ENCODE results near the gene MRPL49.

Gene MRPL49

DNA sequence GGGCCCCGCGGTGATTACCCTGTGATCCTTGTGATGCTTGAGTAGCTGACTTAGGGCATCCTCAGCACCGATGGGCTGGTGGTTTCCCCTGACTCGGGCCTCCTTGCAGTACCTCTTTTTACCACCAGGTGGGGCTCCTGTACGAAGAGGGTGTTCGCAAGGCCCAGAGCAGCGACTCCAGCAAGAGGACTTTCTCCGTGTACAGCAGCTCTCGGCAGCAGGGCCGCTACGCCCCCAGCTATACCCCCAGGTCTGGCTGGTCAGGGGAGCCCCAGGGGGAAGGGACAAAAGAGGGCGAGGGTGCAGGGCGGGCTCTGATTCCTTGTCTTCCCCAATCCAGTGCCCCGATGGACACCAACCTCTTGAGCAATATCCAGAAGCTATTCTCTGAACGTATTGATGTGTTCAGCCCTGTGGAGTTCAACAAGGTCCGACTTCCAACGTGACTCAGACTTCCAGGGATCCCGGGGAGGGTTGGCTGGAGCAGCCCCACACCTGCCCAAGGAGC lies 11.7 kb upstream of the MRPL49 start:
- peak overlapping the region; percentile 96 for H3K27ac ChIP-seq
- TF ChIP-seq ZFX (IDR thresholded peaks at IDR 0.05), result no peak
- TF ChIP-seq, protein P1, sequence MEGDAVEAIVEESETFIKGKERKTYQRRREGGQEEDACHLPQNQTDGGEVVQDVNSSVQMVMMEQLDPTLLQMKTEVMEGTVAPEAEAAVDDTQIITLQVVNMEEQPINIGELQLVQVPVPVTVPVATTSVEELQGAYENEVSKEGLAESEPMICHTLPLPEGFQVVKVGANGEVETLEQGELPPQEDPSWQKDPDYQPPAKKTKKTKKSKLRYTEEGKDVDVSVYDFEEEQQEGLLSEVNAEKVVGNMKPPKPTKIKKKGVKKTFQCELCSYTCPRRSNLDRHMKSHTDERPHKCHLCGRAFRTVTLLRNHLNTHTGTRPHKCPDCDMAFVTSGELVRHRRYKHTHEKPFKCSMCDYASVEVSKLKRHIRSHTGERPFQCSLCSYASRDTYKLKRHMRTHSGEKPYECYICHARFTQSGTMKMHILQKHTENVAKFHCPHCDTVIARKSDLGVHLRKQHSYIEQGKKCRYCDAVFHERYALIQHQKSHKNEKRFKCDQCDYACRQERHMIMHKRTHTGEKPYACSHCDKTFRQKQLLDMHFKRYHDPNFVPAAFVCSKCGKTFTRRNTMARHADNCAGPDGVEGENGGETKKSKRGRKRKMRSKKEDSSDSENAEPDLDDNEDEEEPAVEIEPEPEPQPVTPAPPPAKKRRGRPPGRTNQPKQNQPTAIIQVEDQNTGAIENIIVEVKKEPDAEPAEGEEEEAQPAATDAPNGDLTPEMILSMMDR (conservative IDR thresholded peaks at IDR 0.05), result peak; percentile 97

DNA sequence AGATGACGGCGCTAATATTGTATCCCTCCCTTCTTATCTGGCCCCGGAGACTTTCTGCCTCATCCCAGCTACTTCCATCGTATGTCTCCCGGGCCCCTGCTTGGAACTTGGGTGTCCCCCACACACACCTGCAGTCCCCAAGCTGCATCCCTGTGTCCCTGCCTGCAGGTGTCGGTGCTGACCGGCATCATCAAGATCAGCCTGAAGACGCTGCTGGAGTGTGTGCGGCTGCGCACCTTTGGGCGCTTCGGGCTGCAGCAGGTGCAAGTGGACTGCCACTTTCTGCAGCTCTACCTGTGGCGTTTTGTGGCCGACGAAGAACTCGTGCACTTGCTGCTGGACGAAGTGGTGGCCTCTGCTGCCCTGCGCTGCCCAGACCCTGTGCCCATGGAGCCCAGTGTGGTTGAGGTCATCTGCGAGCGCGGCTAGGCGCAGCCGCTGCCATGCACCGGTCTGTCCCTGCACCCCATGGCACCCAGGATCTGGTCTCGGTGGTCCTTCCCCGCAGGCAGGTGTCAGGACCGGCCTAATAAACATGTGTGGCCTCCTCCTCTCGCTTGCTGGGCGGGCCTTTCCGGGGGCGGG lies 10.9 kb upstream of the MRPL49 start:
- peak overlapping the region; percentile 96; the same call in 1 of the 2 replicates for H3K27ac ChIP-seq
- TF ChIP-seq, protein P1 (conservative IDR thresholded peaks at IDR 0.05), result no peak
- TF ChIP-seq ZFX (IDR thresholded peaks at IDR 0.05), result no peak

DNA sequence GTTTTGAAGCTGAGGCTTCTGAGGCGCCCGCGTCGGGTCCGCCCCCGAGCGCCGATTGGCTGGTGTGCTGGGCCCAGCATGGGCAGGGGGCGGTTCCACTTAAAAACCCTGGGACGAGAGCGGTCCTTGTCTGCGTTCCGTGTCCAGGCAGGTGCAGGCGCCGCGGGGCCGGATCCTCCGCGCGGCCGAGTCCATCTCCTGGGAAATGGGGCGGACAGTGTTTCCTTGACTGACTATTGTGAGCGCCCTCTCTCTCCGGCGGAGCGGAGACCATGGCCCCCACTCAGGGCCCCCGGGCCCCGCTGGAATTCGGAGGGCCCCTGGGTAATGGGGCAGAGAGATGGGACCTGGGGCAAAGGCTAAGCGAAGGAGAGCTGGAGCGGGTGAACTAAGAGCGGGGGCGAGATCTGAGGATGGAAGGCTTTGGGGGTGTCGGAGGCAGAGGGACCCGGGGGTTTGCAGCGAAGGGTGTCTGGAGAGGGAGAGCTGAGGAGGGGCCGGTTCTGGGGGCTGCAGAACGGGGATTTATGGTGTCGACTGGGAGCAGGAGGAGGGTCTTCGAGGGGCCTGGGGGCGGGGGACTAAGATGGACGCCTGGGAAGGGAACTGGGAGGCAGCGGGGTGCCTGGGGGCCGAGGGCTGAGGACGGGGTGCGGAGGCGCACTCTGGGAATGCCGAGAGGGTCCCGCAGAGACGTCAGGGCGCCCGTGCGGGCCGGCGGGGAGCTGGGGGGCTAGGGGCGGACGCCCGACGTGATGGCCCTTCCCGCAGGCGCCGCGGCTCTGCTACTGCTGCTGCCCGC lies 10.2 kb upstream of the MRPL49 start, which contains the start of gene TM7SF2:
Gene TM7SF2, plus strand, starts transcription at position 129 of the 802 bp plus-strand sequence. Its CDS starts 144 bp downstream, at position 273.
- peak within 1 kb of the TSS; percentile 96 for H3K27ac ChIP-seq
- TF ChIP-seq, protein P1 (conservative IDR thresholded peaks at IDR 0.05), result 0 out of 2 replicates have a peak, but pooled peaks have one; percentile 46
- no peak for TF ChIP-seq ZFX (IDR thresholded peaks at IDR 0.05)

DNA sequence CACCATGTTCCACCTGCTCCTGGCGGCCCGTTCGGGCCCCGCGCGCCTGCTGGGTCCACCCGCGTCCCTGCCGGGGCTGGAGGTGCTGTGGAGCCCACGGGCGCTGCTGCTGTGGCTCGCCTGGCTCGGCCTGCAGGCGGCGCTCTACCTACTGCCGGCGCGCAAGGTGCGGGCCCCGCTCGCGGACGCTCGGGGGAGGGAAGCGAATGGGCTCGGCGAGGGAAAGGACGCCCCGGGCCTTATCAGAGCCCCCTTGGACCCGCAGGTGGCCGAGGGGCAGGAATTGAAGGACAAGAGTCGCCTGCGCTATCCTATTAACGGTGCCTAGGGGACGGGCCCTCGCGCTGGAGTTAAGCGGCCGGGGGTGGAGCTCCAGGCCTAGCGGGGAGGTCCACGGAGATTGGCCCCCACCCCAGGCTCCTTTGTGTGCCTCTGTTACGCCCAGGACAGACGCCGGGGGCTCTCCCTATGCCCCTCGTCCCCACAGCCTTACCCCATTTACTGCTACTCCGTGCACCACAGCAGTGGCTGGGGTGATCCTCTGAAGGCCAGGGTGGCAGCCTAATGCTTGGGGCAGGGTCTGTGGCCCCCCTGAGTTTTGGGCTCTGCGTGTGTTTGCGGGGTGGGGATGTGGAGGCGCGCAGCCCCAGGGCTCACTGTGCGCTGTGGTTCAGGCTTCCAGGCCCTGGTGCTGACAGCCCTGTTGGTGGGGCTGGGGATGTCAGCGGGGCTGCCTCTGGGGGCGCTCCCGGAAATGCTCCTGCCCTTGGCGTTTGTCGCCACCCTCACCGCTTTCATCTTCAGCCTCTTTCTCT lies 9.4 kb upstream of the MRPL49 start:
- peak overlapping the region; percentile 96 for H3K27ac ChIP-seq
- TF ChIP-seq, protein P1 (conservative IDR thresholded peaks at IDR 0.05), result peak; percentile 99
- no peak for TF ChIP-seq ZFX (IDR thresholded peaks at IDR 0.05)

DNA sequence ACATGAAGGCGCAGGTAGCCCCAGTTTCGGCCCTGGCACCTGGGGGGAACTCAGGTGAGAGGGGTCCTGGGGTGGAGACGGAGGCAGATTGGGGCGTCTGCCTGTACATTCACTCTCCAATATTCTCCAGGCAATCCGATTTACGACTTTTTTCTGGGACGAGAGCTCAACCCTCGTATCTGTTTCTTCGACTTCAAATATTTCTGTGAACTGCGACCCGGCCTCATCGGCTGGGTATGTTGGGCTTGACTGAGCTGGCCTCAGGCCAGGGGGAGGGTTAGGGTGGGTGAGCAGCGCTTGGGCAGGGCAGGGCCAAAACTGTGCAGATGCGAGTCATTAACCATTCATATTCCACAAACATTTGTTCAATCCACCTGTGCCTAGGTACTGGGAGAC lies 8.8 kb upstream of the MRPL49 start:
- H3K27ac ChIP-seq, result peak overlapping the region; percentile 96; the same call in 1 of the 2 replicates
- no peak for TF ChIP-seq ZFX (IDR thresholded peaks at IDR 0.05)
- TF ChIP-seq, protein P1 (conservative IDR thresholded peaks at IDR 0.05), result no peak

DNA sequence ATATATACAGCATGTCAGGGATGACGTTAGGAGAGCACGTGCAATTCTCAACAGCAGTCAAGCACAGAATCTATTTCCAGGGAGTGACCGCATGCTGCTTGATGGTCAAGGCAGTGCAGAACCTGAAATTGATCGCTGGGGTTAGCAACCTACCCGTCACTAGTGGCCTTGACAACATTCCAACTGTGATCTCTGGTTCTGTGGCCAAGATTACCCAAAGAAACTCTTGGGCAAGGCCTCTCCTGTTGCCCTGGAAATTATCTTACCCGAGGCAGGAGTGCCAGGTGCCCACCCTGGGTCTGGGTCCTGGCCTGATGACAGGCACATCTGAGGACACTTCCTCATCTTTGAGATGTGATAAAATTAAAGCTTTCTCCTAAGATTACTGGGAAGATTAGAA lies 8.3 kb upstream of the MRPL49 start:
- TF ChIP-seq ZFX (IDR thresholded peaks at IDR 0.05), result no peak
- TF ChIP-seq, protein P1 (conservative IDR thresholded peaks at IDR 0.05), result no peak
- no peak overlapping the region for H3K27ac ChIP-seq
